Stomach (tissue), 9 donors: ENCODE measurements around the gene RPRD2. TPM values are rescaled to one million over a fixed set of nuclear protein-coding genes. Genes with fewer than 3 reads are reported as not detected.
"Not testable (repeated sequence)": the region's sequence is repeated elsewhere in the genome, so short reads cannot be mapped to it uniquely, and the experiment has no call there.

Experiments
- DNase-seq, 2 donors: peaks; one replicate each; pipeline versions ENCODE4 v3.0.0 to v3.0.0-alpha.2; 2013 to 2019
- H3K27ac ChIP-seq, 5 donors: fragments of 200-600 bp in 4 of 5; sonication (generic) in 4 of 5; one replicate each; pipeline ENCODE4 v1.5.1; 2013 to 2019; ENCODE audit warnings: mild to moderate bottlenecking in 1 of 5, moderate library complexity in 1 of 5
- H3K27me3 ChIP-seq, 3 donors: fragments of 200-600 bp; sonication (generic); one replicate each; pipeline ENCODE4 v1.5.1; 2017 to 2019; ENCODE audit warnings: mixed run types in 1 of 3
- H3K36me3 ChIP-seq, 4 donors: fragments of 200-600 bp; sonication (generic); 1 replicate in 3 of 4; 2 replicates in 1 of 4; pipeline ENCODE4 v1.5.1; 2016 to 2019
- H3K4me1 ChIP-seq, 4 donors: fragments of 200-600 bp; sonication (generic); one replicate each; pipeline ENCODE4 v1.5.1; 2016 to 2019
- H3K4me3 ChIP-seq, 4 donors: fragments of 200-600 bp; sonication (generic) in 3 of 4; one replicate each; pipeline ENCODE4 v1.5.1; 2016 to 2019; ENCODE audit warnings: mild to moderate bottlenecking in 1 of 4
- H3K9me3 ChIP-seq, 4 donors: fragments of 200-600 bp; sonication (generic); one replicate each; pipeline ENCODE4 v1.5.1; 2016 to 2019
- CTCF ChIP-seq, 7 experiments: fragments of 450-650 bp in 4 of 7; fragments of 200-600 bp in 3 of 7; sonication (generic) in 3 of 7; IDR thresholded peaks; one replicate each; pipeline ENCODE4 v1.5.1; 2016 to 2019; ENCODE audit warnings: antibody characterized with exemption in 7 of 7, control low read depth in 2 of 7, mild to moderate bottlenecking in 1 of 7
- EP300 ChIP-seq: sonication (generic); formaldehyde crosslinking; IDR thresholded peaks from one replicate; pipeline ENCODE4 v1.6.1; 2017; ENCODE audit warnings: antibody characterized with exemption
- POLR2A ChIP-seq, 4 donors: fragments of 450-650 bp; IDR thresholded peaks; one replicate each; pipeline ENCODE4 v1.6.1; 2016; ENCODE audit warnings: antibody characterized with exemption in 4 of 4, control low read depth in 2 of 4, mild to moderate bottlenecking in 1 of 4, moderate library complexity in 1 of 4
- POLR2AphosphoS5 ChIP-seq, 3 donors: sonication (generic); formaldehyde crosslinking; IDR thresholded peaks; one replicate each; pipeline ENCODE4 v1.6.1; 2016; ENCODE audit warnings: antibody characterized with exemption in 3 of 3
- WGBS, 5 donors: extraction: QIAGEN DNeasy Blood & Tissue Kit in 3 of 5; methylation state at CpG; one replicate each; pipeline versions ENCODE4 v1.1.5 to v1.1.7; 2013 to 2018; 5-methylcytosine and 5-hydroxymethylcytosine counted together
- intact Hi-C: fragments of 100-400 bp; cut with DNase I; formaldehyde crosslinking; loops from one replicate; pipeline ENCODE4 v1.15.1; 2023; ENCODE audit warnings: low total_unique reads
- polyA plus RNA-seq, 3 donors: library from polyadenylated mRNA; stranded (reverse); fragments of 200-250 nt; gene quantifications; one replicate each; pipeline ENCODE4 v1.2.3, GENCODE V29; 2013
- total RNA-seq, 5 donors: library from RNA; depleted of rRNA; stranded (reverse); fragments of >200 nt; gene quantifications; one replicate each; pipeline versions ENCODE4 v1.1.0 to v1.2.3, GENCODE V29; 2014 to 2016
- donor health status: healthy with polysubstance abuse.
- donor health status: Bipolar disorder and iron deficiency.
- donor health status: healthy.

The RPRD2 gene
- total and polyA plus RNA-seq, 8 donors: 4.5 to 41.4 (median 12.3) TPM

GRCh38 chr1:150389650-150390049, 25.7 kb downstream of the RPRD2 start:
- no peak for TF ChIP-seq EP300
- no peak for TF ChIP-seq POLR2A (IDR thresholded peaks at IDR 0.05)
- no peak for TF ChIP-seq CTCF (IDR thresholded peaks at IDR 0.05)
- Histone ChIP-seq H3K27me3 (no peaks in the 10 kb centered on the region), H3K9me3 (no peaks in the 10 kb centered on the region), H3K27ac (no peak overlapping the region), H3K4me3 (no peak overlapping the region), H3K36me3 (no peaks in the 10 kb centered on the region), H3K4me1 (peaks cover 8 to 65% (median 37%) of the 10 kb centered on the region in 4 donors)
- DNase-seq: peak in 1 of 2 donors; percentile 36
- 11 to 25% (median 19%) methylated on average over 4 of the region's 4 CpGs for WGBS, 5 donors
- intact Hi-C loops: no loop called here

GRCh38 chr1:150392627-150393026, 28.7 kb downstream of the RPRD2 start:
- Histone ChIP-seq H3K4me1 (peaks cover 0 to 40% (median 23%) of the 10 kb centered on the region in 4 donors), H3K4me3 (no peak overlapping the region), H3K27me3 (no peaks in the 10 kb centered on the region), H3K27ac (no peak overlapping the region), H3K9me3 (no peaks in the 10 kb centered on the region), H3K36me3 (peaks cover 0 to 3% (median 0%) of the 10 kb centered on the region in 4 donors)
- TF ChIP-seq POLR2A (IDR thresholded peaks at IDR 0.05) (no peak), POLR2AphosphoS5 (IDR thresholded peaks at IDR 0.05) (no peak)
- intact Hi-C loops: no loop called here
- no peak for DNase-seq
- WGBS, 5 donors: 63 to 100% (median 80%) methylated on average over 3 of the region's 3 CpGs

- DNase-seq, intact Hi-C loops, H3K4me3 ChIP-seq, H3K27ac ChIP-seq, H3K36me3 ChIP-seq, H3K27me3 ChIP-seq, H3K9me3 ChIP-seq: not testable (repeated sequence)
- peaks cover 0 to 22% (median 9%) of the 10 kb centered on the region in 4 donors for H3K4me1 ChIP-seq
- 93 to 100% (median 95%) methylated on average over 2 of the region's 2 CpGs for WGBS, 5 donors
Measured at GRCh38 chr1:150395115-150395514, 31.2 kb downstream of the RPRD2 start.

- H3K4me1 ChIP-seq: no peaks in the 10 kb centered on the region
- peaks cover 0 to 3% (median 0%) of the 10 kb centered on the region in 4 donors for H3K36me3 ChIP-seq
- no peak overlapping the region for H3K4me3 ChIP-seq
- H3K27me3 ChIP-seq: no peaks in the 10 kb centered on the region
- no peak for TF ChIP-seq POLR2AphosphoS5 (IDR thresholded peaks at IDR 0.05)
- no peak for TF ChIP-seq POLR2A (IDR thresholded peaks at IDR 0.05)
- TF ChIP-seq EP300: no peak
- no peak for TF ChIP-seq CTCF (IDR thresholded peaks at IDR 0.05)
- DNase-seq: no peak
- intact Hi-C loops: no loop called here
- WGBS, 5 donors: 95 to 96% (median 96%) methylated on average over 6 of the region's 6 CpGs
- H3K27ac ChIP-seq: no peak overlapping the region
- no peaks in the 10 kb centered on the region for H3K9me3 ChIP-seq
Measured at GRCh38 chr1:150397392-150398032, 33.6 kb downstream of the RPRD2 start.

- no peaks in the 10 kb centered on the region for H3K36me3 ChIP-seq
- WGBS, 5 donors: 81 to 97% (median 83%) methylated on average over 6 of the region's 6 CpGs
- no peak overlapping the region for H3K27ac ChIP-seq
- no peak overlapping the region for H3K4me3 ChIP-seq
- H3K4me1 ChIP-seq: peaks cover 2 to 42% (median 28%) of the 10 kb centered on the region in 4 donors
- TF ChIP-seq EP300: no peak
- TF ChIP-seq POLR2A (IDR thresholded peaks at IDR 0.05): no peak
- TF ChIP-seq POLR2AphosphoS5 (IDR thresholded peaks at IDR 0.05): no peak
- TF ChIP-seq CTCF (IDR thresholded peaks at IDR 0.05): no peak
- no peak for DNase-seq
- intact Hi-C loops: no loop called here
- H3K27me3 ChIP-seq: no peaks in the 10 kb centered on the region
- H3K9me3 ChIP-seq: no peaks in the 10 kb centered on the region
Measured at GRCh38 chr1:150404465-150404864, 40.5 kb downstream of the RPRD2 start.
